GM19240 (cell line): Measurements from ENCODE around the gene C2CD2.

ENCODE experiments used
- DNase-seq: peaks from one replicate; pipeline ENCODE4 v3.0.0; 2011; ENCODE audit warnings: low spot score; ENCODE audit not compliant: insufficient read length

Gene C2CD2

DNA sequence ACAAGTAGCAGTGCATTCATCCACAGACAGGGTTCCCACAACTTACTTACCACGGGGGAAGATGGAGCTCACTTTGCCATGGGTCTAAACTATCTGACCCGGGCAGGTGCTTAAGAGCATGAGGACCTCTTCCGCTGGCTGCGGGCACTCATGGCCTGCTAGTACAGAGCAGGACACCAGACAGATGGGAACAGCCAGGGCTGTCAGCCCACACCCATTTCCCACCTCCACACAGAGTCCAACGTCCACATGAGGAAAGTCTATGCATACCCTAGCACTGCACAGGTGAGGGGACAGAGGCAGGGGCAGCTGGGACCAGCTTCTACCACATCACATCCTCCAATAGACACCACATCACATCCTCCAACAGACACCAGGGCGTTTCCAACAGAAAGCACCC is 38.9 kb downstream of the C2CD2 start:
- no peak for DNase-seq

- DNase-seq, result no peak
Observed at GRCh38 chr21:41914358-41914757, 39.5 kb downstream of the C2CD2 start.

GRCh38 chr21:41913230-41913629 is 40.6 kb downstream of the C2CD2 start:
- DNase-seq, result no peak

- DNase-seq, result no peak
Observed at GRCh38 chr21:41908829-41909228, 45.0 kb downstream of the C2CD2 start.

- DNase-seq, result no peak
Observed at GRCh38 chr21:41907496-41908258, 46.1 kb downstream of the C2CD2 start.

DNA sequence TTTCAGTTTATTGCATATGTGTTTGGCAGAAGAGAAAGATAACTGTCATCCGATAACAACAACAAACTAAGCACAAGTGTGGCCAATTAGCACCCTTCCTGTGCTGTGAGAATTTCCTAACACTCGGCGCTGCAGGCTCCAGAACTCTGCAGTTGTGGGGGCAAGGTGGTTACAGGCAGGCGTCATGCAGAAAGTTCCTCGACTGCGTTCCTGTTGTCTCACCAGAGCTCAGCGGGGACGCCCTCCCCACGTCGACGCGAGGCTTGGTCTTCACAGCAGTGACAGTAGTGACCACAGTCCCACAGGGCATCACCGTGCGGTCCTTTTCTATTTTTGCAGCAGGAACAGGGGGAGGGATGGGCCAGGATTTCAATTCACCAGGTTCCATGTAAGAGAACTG is 47.0 kb downstream of the C2CD2 start:
- DNase-seq, result no peak

GRCh38 chr21:41903559-41904351 is 50.1 kb downstream of the C2CD2 start:
- no peak for DNase-seq

DNA sequence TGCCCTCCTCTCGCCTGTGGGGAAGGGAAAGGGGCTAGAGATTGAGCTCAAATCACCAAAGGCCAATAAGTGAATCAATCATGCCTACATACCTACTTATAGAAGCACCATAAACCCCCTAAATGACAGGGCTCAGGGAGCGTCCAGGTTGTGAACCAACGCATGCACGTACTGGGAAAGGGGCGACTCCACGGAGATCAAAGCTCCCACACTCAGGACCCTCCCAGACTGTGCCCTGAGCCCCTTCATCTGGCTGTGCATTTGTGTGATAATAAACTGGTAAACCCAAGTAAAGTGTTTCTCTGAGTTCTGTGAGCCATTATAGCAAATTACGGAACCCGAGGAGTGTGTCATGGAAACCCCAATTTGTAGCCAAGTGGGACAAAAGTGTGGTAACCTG is 50.9 kb downstream of the C2CD2 start:
- DNase-seq, result no peak

DNA sequence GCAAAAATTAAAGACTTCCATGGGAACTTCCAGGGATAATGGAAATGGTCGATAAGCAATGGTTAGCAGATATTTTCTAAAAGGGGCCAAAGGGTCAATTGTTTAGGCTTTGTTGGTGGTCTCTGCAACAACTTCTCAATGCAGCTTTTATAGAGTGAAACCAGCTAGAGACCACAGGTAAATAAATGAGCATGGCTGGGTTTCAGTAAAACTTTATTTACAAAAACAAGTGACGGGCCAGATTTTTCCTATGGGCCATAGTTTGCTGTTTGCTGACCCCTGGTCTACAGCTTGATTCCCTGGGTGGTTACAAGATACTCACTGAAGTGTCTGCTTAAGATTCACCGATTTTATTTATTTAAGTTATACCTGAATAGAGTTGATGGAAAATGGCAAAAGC is 52.0 kb downstream of the C2CD2 start:
- DNase-seq, result no peak

GRCh38 chr21:41901099-41901498 is 52.7 kb downstream of the C2CD2 start:
- DNase-seq, result no peak

DNA sequence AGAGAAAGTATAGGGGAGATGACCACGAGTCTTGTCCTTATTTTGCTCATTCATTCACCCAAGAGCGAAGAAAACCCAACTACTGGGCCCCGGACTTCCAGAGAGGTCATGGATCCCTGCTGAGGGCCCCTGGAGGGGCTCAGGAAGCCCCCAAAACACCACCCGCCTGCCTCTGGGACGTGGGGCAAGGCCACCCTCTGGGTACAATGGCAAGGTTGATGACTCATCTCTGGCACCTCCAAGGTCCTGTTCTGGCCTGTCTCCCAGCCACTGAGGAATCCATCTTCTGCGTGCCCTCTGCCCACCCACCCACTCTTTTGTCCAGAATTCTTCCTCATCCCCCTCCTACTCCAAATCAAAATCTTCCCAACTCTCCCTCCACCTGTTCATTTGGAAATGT is 53.4 kb downstream of the C2CD2 start:
- no peak for DNase-seq

GRCh38 chr21:41899426-41900202 is 54.2 kb downstream of the C2CD2 start:
- DNase-seq, result no peak

- no peak for DNase-seq
Observed at GRCh38 chr21:41898998-41899397, 54.8 kb downstream of the C2CD2 start.

DNA sequence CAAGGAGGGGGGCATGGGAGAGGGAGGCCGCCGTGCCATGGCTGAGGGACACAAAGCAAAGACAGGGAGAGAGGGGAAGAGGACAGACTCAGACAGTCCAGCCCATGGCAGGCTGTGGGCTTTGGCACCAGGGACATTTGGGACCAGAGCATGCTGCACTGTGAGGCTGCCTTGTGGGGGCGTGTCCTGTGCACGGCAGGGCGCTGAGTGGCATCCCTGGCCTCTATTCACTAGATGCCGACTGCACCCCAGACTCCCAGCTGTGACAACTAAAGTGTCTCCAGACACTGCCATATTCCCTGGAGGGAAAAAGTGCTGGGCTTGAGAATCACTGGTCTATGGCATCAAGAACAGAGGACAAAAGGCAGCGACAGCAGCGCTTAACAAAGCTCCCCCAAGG is 56.1 kb downstream of the C2CD2 start:
- DNase-seq, result no peak

DNA sequence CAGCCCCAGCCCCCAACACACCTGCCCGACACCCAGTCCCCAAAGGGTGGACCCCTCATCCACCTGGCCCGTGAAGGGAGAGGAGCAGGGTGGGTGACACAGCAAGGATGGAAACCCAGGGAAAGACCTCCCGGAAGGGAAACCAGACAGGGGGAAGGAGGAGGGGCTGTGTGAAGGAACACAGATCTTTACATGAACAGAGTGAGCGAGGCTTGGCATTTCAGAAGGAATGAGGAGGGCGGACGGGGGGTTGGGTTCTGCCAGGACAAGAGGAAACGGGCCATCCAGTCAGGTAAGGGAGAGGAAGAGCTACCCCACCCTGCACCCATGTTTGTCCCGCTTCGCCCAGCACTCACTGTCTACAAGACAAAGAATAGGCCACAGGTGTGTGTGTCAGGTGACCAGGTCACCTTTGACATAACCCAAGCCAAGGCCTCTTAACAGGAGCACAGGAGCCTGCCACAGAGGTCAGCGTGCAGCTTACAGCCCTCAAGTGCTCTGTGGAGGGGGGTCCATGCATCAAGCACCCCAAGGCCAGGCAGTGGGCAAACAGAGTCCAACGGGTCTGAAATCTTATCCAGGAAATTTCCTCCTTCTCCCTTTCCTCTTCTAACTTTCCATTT is 56.7 kb downstream of the C2CD2 start:
- DNase-seq, result no peak

GRCh38 chr21:41895643-41896493 is 58.0 kb downstream of the C2CD2 start:
- no peak for DNase-seq

DNA sequence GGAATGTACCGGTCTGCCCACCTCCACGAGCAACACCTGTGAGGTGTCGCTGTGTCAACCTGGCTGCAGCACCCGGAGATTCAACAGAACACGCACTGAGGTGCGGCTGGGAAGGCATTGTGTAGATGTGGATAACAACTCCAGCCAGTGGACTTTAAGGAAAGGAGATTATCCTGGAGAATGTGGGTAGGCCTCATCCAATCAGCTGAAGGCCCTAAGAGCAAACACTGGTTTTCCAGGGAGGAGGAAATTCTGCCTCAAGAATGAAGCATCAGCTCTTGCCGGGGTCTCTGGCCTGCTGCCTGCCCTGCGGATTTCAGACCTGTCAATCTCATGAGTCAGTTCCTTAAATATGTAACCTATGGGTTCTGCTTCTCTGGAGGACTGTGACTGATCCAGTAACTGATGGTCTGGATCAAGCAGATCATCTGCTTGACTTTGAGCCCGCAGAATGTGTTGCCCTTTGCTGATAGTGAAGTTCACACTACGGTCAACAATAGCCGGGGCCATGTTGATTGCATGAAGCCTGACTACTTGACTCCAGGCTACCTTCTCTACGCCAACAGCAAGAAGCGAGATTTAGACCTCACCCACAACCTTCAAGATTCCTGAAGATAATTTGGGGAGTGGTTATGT is 58.8 kb downstream of the C2CD2 start:
- no peak for DNase-seq

GRCh38 chr21:41894511-41894910 is 59.3 kb downstream of the C2CD2 start:
- DNase-seq, result no peak

GRCh38 chr21:41892726-41893125 is 61.1 kb downstream of the C2CD2 start:
- DNase-seq, result no peak

DNA sequence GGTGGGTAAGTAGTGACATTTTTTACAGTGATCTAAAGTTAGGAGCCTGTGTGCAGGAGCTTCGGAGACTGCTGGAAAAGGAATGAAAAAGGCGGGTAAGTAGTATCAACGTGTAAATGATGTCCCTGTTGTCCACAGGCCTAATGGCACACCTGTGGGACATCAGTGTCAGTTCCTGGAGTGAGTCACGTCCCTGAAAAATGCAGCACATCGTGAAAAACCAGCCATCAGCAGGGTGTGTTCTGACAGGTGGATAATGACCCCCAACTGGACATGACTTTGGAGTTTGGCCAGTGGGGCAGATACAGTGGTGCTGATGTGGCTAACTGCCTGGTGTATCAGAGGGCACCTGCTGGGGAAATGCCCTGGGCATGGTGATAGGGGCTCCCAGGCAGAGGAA is 62.7 kb downstream of the C2CD2 start:
- no peak for DNase-seq
